Measurements from ENCODE around the gene ERCC6. TPM values are rescaled to one million over a fixed set of nuclear protein-coding genes. Genes with fewer than 3 reads are reported as not detected.
A peak's percentile ranks its signal among the peaks of the same experiment; 100 is the strongest.

ERCC6 gene
- 48.7 and 58.7 TPM in 2 replicates for total RNA-seq (2013; cell fraction: nucleolus; rRNA removed)
- total RNA-seq (2014; rRNA removed) (6.8 and 8.4 TPM in 2 replicates), total RNA-seq (2014; rRNA removed; fragmentation: Illumina TruSeq; extraction: Trizol) (9.6 and 11.4 TPM in 2 replicates), total RNA-seq (2021) (15.0 and 15.6 TPM in 2 replicates), polyA plus RNA-seq (2011; rRNA removed) (11.8 and 16.2 TPM in 2 replicates), polyA plus RNA-seq (2014; fragmentation: Illumina TruSeq; extraction: Trizol) (7.9 and 9.2 TPM in 2 replicates), polyA plus RNA-seq (2014; fragmentation: Nextera tagmentation; extraction: Ambion mirVana) (1 to 10 TPM; 4.3 to 6.6 TPM), polyA plus RNA-seq (2014; rRNA removed) (4.9 and 6.1 TPM in 2 replicates), polyA plus RNA-seq (2016; fragmentation: Nextera tagmentation; extraction: Ambion mirVana) (1 to 10 TPM; 7.8 to 9.8 TPM), polyA minus RNA-seq (2011; rRNA and poly(A)+ RNA removed) (40.6 and 69.3 TPM in 2 replicates), Bru-seq, nascent RNA (percentile 82 among the genes with signal in this experiment), BruChase-seq, experiment 1, labeled RNA remaining after a 6-hour chase (percentile 71 among the genes with signal in this experiment), BruChase-seq, experiment 2, labeled RNA remaining after a 2-hour chase (percentile 79 among the genes with signal in this experiment)
- polyA plus RNA-seq (2011; ENCODE audit: low read depth), result 5.8 TPM
- 6.7 and 7.6 TPM in 2 replicates for polyA plus RNA-seq (2011; cell fraction: cytosol; rRNA removed)
- polyA plus RNA-seq (2011; cell fraction: nucleus; rRNA removed), result 17.7 and 20.8 TPM in 2 replicates
- polyA plus RNA-seq (2012), result 6.8 and 8.1 TPM in 2 replicates
- 5.9 and 8.0 TPM in 2 replicates for polyA minus RNA-seq (2011; cell fraction: cytosol; rRNA and poly(A)+ RNA removed)
- 20.3 and 27.0 TPM in 2 replicates for polyA minus RNA-seq (2011; cell fraction: nucleus; rRNA and poly(A)+ RNA removed)
- long read RNA-seq, experiment 1, partial matches to known transcripts, result 1 of 2 reads
- long read RNA-seq, experiment 1, other reads (novel, unspliced or antisense), result 1 of 2 reads
- long read RNA-seq, experiment 2, partial matches to known transcripts, result 7 of 26 reads
- long read RNA-seq, experiment 2, other reads (novel, unspliced or antisense), result 15 of 26 reads

GRCh38 chr10:49538381-49539319 lies at the start of gene ERCC6:
Gene ERCC6 (minus strand): TSS chr10:49539121.
- peak within 1 kb of the TSS; percentile 64 for H3K4me3 ChIP-seq
- no peaks in the 10 kb centered on the region for H3K36me3 ChIP-seq (ENCODE audit: control insufficient read depth in 2 of 2, insufficient read depth in 2 of 2, low read length in 1 of 2)
- H3K79me2 ChIP-seq (ENCODE audit: control insufficient read depth, insufficient read depth, low read length), result peaks cover 19% of the 10 kb centered on the region
- peak within 1 kb of the TSS; percentile 68 for H3K9ac ChIP-seq (ENCODE audit: control insufficient read depth, insufficient read depth, low read length)
- H3K27ac ChIP-seq (ENCODE audit: control insufficient read depth, insufficient read depth), result peak within 1 kb of the TSS; percentile 82
- BruUV-seq (replicated peaks), result no TSS peak
- ChIA-PET POLR2A (interaction anchor here (0.5 to 2.7 kb wide), 4 partner anchors 10 to 1099 kb away, joined by 3 to 12 read pairs (median 4); no protein-coding TSS in a partner anchor), CTCF (interaction anchor here (0.9 to 1.7 kb wide), 8 partner anchors 13 to 882 kb away, joined by 3 to 7 read pairs (median 3); no protein-coding TSS in a partner anchor), SMC1A (ENCODE audit: uncharacterized antibody, unreplicated experiment) (interaction anchor here (1.2 to 1.9 kb wide), 3 partner anchors 11 to 303 kb away, joined by 3 to 4 read pairs (median 4); no protein-coding TSS in a partner anchor), RAD21 (ENCODE audit: unreplicated experiment) (interaction anchor here (0.7 to 1.5 kb wide), 7 partner anchors 10 to 882 kb away, joined by 3 to 5 read pairs (median 3); no protein-coding TSS in a partner anchor)
- in situ Hi-C loops (cut with MboI) (loop anchor here (10.0 kb wide), 1 partner anchor 874 kb away; no protein-coding TSS in a partner anchor), intact Hi-C loops (cut with micrococcal nuclease; ENCODE audit: unreplicated experiment) (no loop called here)
- peak within 1 kb of the TSS; percentile 96 for H3K4me2 ChIP-seq (ENCODE audit: control insufficient read depth, insufficient read depth)
- peaks cover 32% of the 10 kb centered on the region for H3K4me1 ChIP-seq (ENCODE audit: control insufficient read depth, insufficient read depth, low read length)
- no peaks in the 10 kb centered on the region; the same call in 2 of the 3 replicates for H3K9me3 ChIP-seq (replicated peaks; ENCODE audit: control insufficient read depth, insufficient read depth, low read length)
- peak; percentile 90 for ATAC-seq
- H3K27me3 ChIP-seq (replicated peaks in 1 of 2; ENCODE audit: control insufficient read depth in 2 of 2, insufficient read depth in 2 of 2, low read length in 1 of 2), result no peaks in the 10 kb centered on the region
- no peaks in the 10 kb centered on the region for H4K20me1 ChIP-seq (ENCODE audit: control insufficient read depth, insufficient read depth)
- H2AFZ ChIP-seq (ENCODE audit: control insufficient read depth, low read depth, low read length), result peak within 1 kb of the TSS; percentile 99
- WGBS (ENCODE audit: insufficient coverage, insufficient replicate concordance, low lambda C conversion rate, missing lambda C conversion rate), result 1% methylated on average over 70 of the region's 75 CpGs
- FAIRE-seq, result peak; percentile 78
- DNase-seq (ENCODE audit: low read depth, low spot score), result peak; percentile 91
- TF ChIP-seq RELB (IDR thresholded peaks at IDR 0.05; ENCODE audit: low read depth) (peak; percentile 71; the same call in 1 of the 2 replicates), POLR2AphosphoS5 (IDR thresholded peaks at IDR 0.05; ENCODE audit: low read length) (peak; percentile 78; the same call in 1 of the 2 replicates), ELK1 (IDR thresholded peaks at IDR 0.05; ENCODE audit: low read depth, low read length) (peak; percentile 71; the same call in 1 of the 2 replicates), IRF5 (IDR thresholded peaks at IDR 0.05; ENCODE audit: borderline replicate concordance) (no peak), DPF2 (IDR thresholded peaks at IDR 0.05) (peak; percentile 78; the same call in 1 of the 2 replicates), PAX5 (IDR thresholded peaks at IDR 0.05; ENCODE audit: borderline replicate concordance, low read depth, low read length) (no peak), EP300 (IDR thresholded peaks at IDR 0.05; ENCODE audit: borderline replicate concordance in 1 of 2, control insufficient read depth in 1 of 2, low read depth in 2 of 2, low read length in 2 of 2) (peak; percentile 51 to 68; a peak in 2 of 4 replicates), RUNX3 (IDR thresholded peaks at IDR 0.05; ENCODE audit: low read length) (no peak; the same call in 1 of the 2 replicates), BACH1 (IDR thresholded peaks at IDR 0.05; ENCODE audit: borderline replicate concordance) (peak; percentile 12; the same call in 1 of the 2 replicates), CHD1 (IDR thresholded peaks at IDR 0.05; ENCODE audit: low read depth, low read length) (peak; percentile 86; the same call in 1 of the 2 replicates), TCF7 (IDR thresholded peaks at IDR 0.05; ENCODE audit: borderline replicate concordance) (no peak), JUND (IDR thresholded peaks at IDR 0.05; ENCODE audit: low read depth, low read length) (no peak), TAF1 (IDR thresholded peaks at IDR 0.05; ENCODE audit: borderline replicate concordance, low read depth, low read length) (peak; percentile 5; the same call in 1 of the 2 replicates)

Data from GM12878 (cell line).